ENCODE measurements around the gene GADD45G. TPM values are rescaled to one million over a fixed set of nuclear protein-coding genes. Genes with fewer than 3 reads are reported as not detected.

GADD45G gene
- total RNA-seq, 1 experiment from 2014 or later: 0.12 TPM

- DNase-seq (ENCODE audit: low read depth): peak; percentile 72
Measured at GRCh38 chr9:89592963-89593726, 11.7 kb upstream of the GADD45G start.

- DNase-seq (ENCODE audit: low read depth): peak; percentile 14
Measured at GRCh38 chr9:89593727-89594427, 10.9 kb upstream of the GADD45G start.

GRCh38 chr9:89594811-89595550 is 9.8 kb upstream of the GADD45G start:
- no peak for DNase-seq (ENCODE audit: low read depth)

GRCh38 chr9:89595646-89596045 is 9.2 kb upstream of the GADD45G start:
- DNase-seq (ENCODE audit: low read depth): no peak

GRCh38 chr9:89596937-89597555 is 7.8 kb upstream of the GADD45G start:
- DNase-seq (ENCODE audit: low read depth): no peak

GRCh38 chr9:89597711-89598362 is 7.0 kb upstream of the GADD45G start:
- peak; percentile 34 for DNase-seq (ENCODE audit: low read depth)

GRCh38 chr9:89598363-89598713 is 6.5 kb upstream of the GADD45G start:
- DNase-seq (ENCODE audit: low read depth): no peak

- no peak for DNase-seq (ENCODE audit: low read depth)
Measured at GRCh38 chr9:89598926-89599325, 5.9 kb upstream of the GADD45G start.

GRCh38 chr9:89600831-89601230 is 4.0 kb upstream of the GADD45G start:
- no peak for DNase-seq (ENCODE audit: low read depth)

GRCh38 chr9:89601306-89601705 is 3.5 kb upstream of the GADD45G start:
- no peak for DNase-seq (ENCODE audit: low read depth)

GRCh38 chr9:89601856-89602562 is 2.8 kb upstream of the GADD45G start:
- no peak for DNase-seq (ENCODE audit: low read depth)

GRCh38 chr9:89602978-89603766 is 1.6 kb upstream of the GADD45G start:
- DNase-seq (ENCODE audit: low read depth): peak; percentile 58

- no peak for DNase-seq (ENCODE audit: low read depth)
Measured at GRCh38 chr9:89603767-89604665, 796 bp upstream of the GADD45G start.

- DNase-seq (ENCODE audit: low read depth): peak; percentile 26
Measured at GRCh38 chr9:89605465-89606048, 745 bp downstream of the GADD45G start.

GRCh38 chr9:89606049-89606623 is 1.3 kb downstream of the GADD45G start:
- peak; percentile 86 for DNase-seq (ENCODE audit: low read depth)

GRCh38 chr9:89606624-89607311 is 2.0 kb downstream of the GADD45G start:
- peak; percentile 52 for DNase-seq (ENCODE audit: low read depth)

- no peak for DNase-seq (ENCODE audit: low read depth)
Measured at GRCh38 chr9:89608641-89609335, 4.0 kb downstream of the GADD45G start.
